Trophoblast cell (in vitro differentiated cells and primary cell): ENCODE measurements around the gene SDCCAG8.

Experiments used
- DNase-seq, 2 donors: peaks; one replicate each; pipeline ENCODE4 v3.0.0-alpha.2; 2016
- H2AFZ ChIP-seq: 2 replicates; pipeline ENCODE4 v1.6.1; 2013; ENCODE audit warnings: low read length, moderate library complexity, mild to moderate bottlenecking; ENCODE audit not compliant: insufficient read depth, poor library complexity
- H2AK5ac ChIP-seq: 2 replicates; pipeline ENCODE4 v1.6.1; 2013; ENCODE audit warnings: mild to moderate bottlenecking, low read length
- H2BK120ac ChIP-seq: 2 replicates; pipeline ENCODE4 v1.6.1; 2013; ENCODE audit warnings: low read length, mild to moderate bottlenecking, moderate library complexity; ENCODE audit not compliant: insufficient read depth, poor library complexity
- H2BK12ac ChIP-seq: 2 replicates; pipeline ENCODE4 v1.6.1; 2013; ENCODE audit warnings: mild to moderate bottlenecking, low read length, moderate library complexity
- H2BK5ac ChIP-seq: 2 replicates; pipeline ENCODE4 v1.6.1; 2013; ENCODE audit warnings: low read length, low read depth, moderate library complexity, mild to moderate bottlenecking; ENCODE audit not compliant: poor library complexity
- H3K14ac ChIP-seq: 2 replicates; pipeline ENCODE4 v1.6.1; 2013; ENCODE audit warnings: mild to moderate bottlenecking, low read length
- H3K18ac ChIP-seq: 2 replicates; pipeline ENCODE4 v1.6.1; 2013; ENCODE audit warnings: mild to moderate bottlenecking, low read length
- H3K23ac ChIP-seq: 2 replicates; pipeline ENCODE4 v1.6.1; 2013; ENCODE audit warnings: low read length
- H3K27ac ChIP-seq: 2 replicates; pipeline ENCODE4 v1.5.1; 2013; ENCODE audit warnings: low read depth, mild to moderate bottlenecking, inconsistent platforms, low read length, moderate library complexity
- H3K27me3 ChIP-seq: 2 replicates; pipeline ENCODE4 v1.6.1; 2013; ENCODE audit warnings: inconsistent platforms, mild to moderate bottlenecking, low read length, moderate library complexity; ENCODE audit not compliant: insufficient read depth
- H3K36me3 ChIP-seq, 2 experiments: 1 replicate in 1 of 2; 2 replicates in 1 of 2; pipeline ENCODE4 v1.6.1; 2013; ENCODE audit warnings: low read length in 2 of 2, mild to moderate bottlenecking in 2 of 2, moderate library complexity in 1 of 2; ENCODE audit not compliant: insufficient read depth in 2 of 2, control insufficient read depth in 1 of 2
- H3K4ac ChIP-seq: 2 replicates; pipeline ENCODE4 v1.6.1; 2013; ENCODE audit warnings: low read depth, mild to moderate bottlenecking, low read length, moderate library complexity
- H3K4me1 ChIP-seq, 2 experiments: 1 replicate in 1 of 2; 2 replicates in 1 of 2; pipeline ENCODE4 v1.6.1; 2013; ENCODE audit warnings: low read length in 2 of 2, mild to moderate bottlenecking in 2 of 2, moderate library complexity in 1 of 2; ENCODE audit not compliant: insufficient read depth in 2 of 2, control insufficient read depth in 1 of 2
- H3K4me2 ChIP-seq: 2 replicates; pipeline ENCODE4 v1.6.1; 2013; ENCODE audit warnings: inconsistent platforms, mild to moderate bottlenecking, low read length, moderate library complexity
- H3K4me3 ChIP-seq: 2 replicates; pipeline ENCODE4 v1.5.1; 2013; ENCODE audit warnings: mild to moderate bottlenecking, low read depth, low read length, inconsistent platforms
- H3K79me1 ChIP-seq: one replicate; pipeline ENCODE4 v1.6.1; 2013; ENCODE audit warnings: low read length
- H3K79me2 ChIP-seq: 2 replicates; pipeline ENCODE4 v1.6.1; 2013; ENCODE audit warnings: low read length, mild to moderate bottlenecking; ENCODE audit not compliant: control insufficient read depth, insufficient read depth, poor library complexity
- H3K9ac ChIP-seq: 2 replicates; pipeline ENCODE4 v1.6.1; 2013; ENCODE audit warnings: mild to moderate bottlenecking, low read length
- H3K9me3 ChIP-seq: 2 replicates; pipeline ENCODE4 v1.6.1; 2013; ENCODE audit warnings: low read depth, mild to moderate bottlenecking, control low read depth, inconsistent platforms, low read length; ENCODE audit not compliant: insufficient read depth
- H4K12ac ChIP-seq: 2 replicates; pipeline ENCODE4 v1.6.1; 2013; ENCODE audit warnings: low read depth, mild to moderate bottlenecking, low read length, moderate library complexity
- H4K8ac ChIP-seq: 2 replicates; pipeline ENCODE4 v1.6.1; 2013; ENCODE audit warnings: low read depth, mild to moderate bottlenecking, low read length, moderate library complexity
- H4K91ac ChIP-seq: one replicate; pipeline ENCODE4 v1.6.1; 2013; ENCODE audit warnings: low read depth, mild to moderate bottlenecking, low read length, moderate library complexity
- WGBS: extraction: QIAGEN DNeasy Blood & Tissue Kit; methylation state at CpG from one replicate; pipeline ENCODE4 v1.1.7; 2013; ENCODE audit warnings: missing lambda C conversion rate; ENCODE audit not compliant: insufficient read length, insufficient coverage; ENCODE audit errors: extremely low coverage; 5-methylcytosine and 5-hydroxymethylcytosine counted together

SDCCAG8 gene

GRCh38 chr1:243264717-243265116 lies 8.9 kb downstream of the SDCCAG8 start:
- H3K4me3 ChIP-seq, result no peak overlapping the region
- no peak overlapping the region for H3K4ac ChIP-seq
- H3K9me3 ChIP-seq, result no peaks in the 10 kb centered on the region
- no peak overlapping the region for H3K9ac ChIP-seq
- H2BK120ac ChIP-seq, result no peak overlapping the region
- H3K79me1 ChIP-seq, result peaks cover 12% of the 10 kb centered on the region
- H3K79me2 ChIP-seq, result peaks cover 2% of the 10 kb centered on the region
- no peak overlapping the region for H3K18ac ChIP-seq
- WGBS, result no CpG with 5 or more reads among the region's 2 CpGs
- no peak overlapping the region for H4K91ac ChIP-seq
- H3K4me1 ChIP-seq, result peaks cover 3 to 11% of the 10 kb centered on the region in 2 experiments
- no peak overlapping the region for H2BK12ac ChIP-seq
- H3K27ac ChIP-seq, result no peak overlapping the region
- DNase-seq, result peak in 1 of 2 donors; percentile 12
- H3K23ac ChIP-seq, result no peak overlapping the region
- no peak overlapping the region for H2AFZ ChIP-seq
- H2AK5ac ChIP-seq, result no peak overlapping the region
- H3K14ac ChIP-seq, result no peak overlapping the region
- H3K36me3 ChIP-seq, result peaks cover 1 to 2% of the 10 kb centered on the region in 2 experiments
- H4K8ac ChIP-seq, result no peak overlapping the region
- no peak overlapping the region for H4K12ac ChIP-seq
- H3K4me2 ChIP-seq, result no peak overlapping the region
- H2BK5ac ChIP-seq, result no peak overlapping the region
- H3K27me3 ChIP-seq, result no peaks in the 10 kb centered on the region

- H3K4ac ChIP-seq, result no peak overlapping the region
- WGBS, result no CpG with 5 or more reads among the region's 4 CpGs
- peaks cover 3 to 11% of the 10 kb centered on the region in 2 experiments for H3K4me1 ChIP-seq
- no peak overlapping the region for H3K4me2 ChIP-seq
- H3K79me2 ChIP-seq, result peaks cover 2% of the 10 kb centered on the region
- H3K23ac ChIP-seq, result no peak overlapping the region
- no peaks in the 10 kb centered on the region for H3K27me3 ChIP-seq
- H3K36me3 ChIP-seq, result peaks cover 1 to 4% of the 10 kb centered on the region in 2 experiments
- H4K8ac ChIP-seq, result no peak overlapping the region
- H2AK5ac ChIP-seq, result no peak overlapping the region
- peaks cover 2% of the 10 kb centered on the region for H3K9me3 ChIP-seq
- no peak overlapping the region for H4K12ac ChIP-seq
- no peak for DNase-seq
- H3K9ac ChIP-seq, result no peak overlapping the region
- H2BK5ac ChIP-seq, result no peak overlapping the region
- H4K91ac ChIP-seq, result no peak overlapping the region
- no peak overlapping the region for H3K18ac ChIP-seq
- no peak overlapping the region for H2BK120ac ChIP-seq
- no peak overlapping the region for H2BK12ac ChIP-seq
- H3K27ac ChIP-seq, result no peak overlapping the region
- no peak overlapping the region for H2AFZ ChIP-seq
- peaks cover 12% of the 10 kb centered on the region for H3K79me1 ChIP-seq
- no peak overlapping the region for H3K4me3 ChIP-seq
- no peak overlapping the region for H3K14ac ChIP-seq
Observed at GRCh38 chr1:243266231-243266630, 10.4 kb downstream of the SDCCAG8 start.

- Histone ChIP-seq H2BK12ac (no peak overlapping the region), H2BK5ac (no peak overlapping the region), H4K91ac (no peak overlapping the region), H3K4me2 (no peak overlapping the region), H2BK120ac (no peak overlapping the region), H3K18ac (no peak overlapping the region), H3K27me3 (no peaks in the 10 kb centered on the region), H2AK5ac (no peak overlapping the region), H3K79me1 (peaks cover 12% of the 10 kb centered on the region), H3K14ac (no peak overlapping the region), H3K9me3 (peaks cover 2% of the 10 kb centered on the region), H4K12ac (no peak overlapping the region), H2AFZ (no peak overlapping the region), H3K4ac (no peak overlapping the region), H3K23ac (no peak overlapping the region), H3K36me3 (peaks cover 4% of the 10 kb centered on the region in 2 experiments), H3K4me1 (peaks cover 3 to 11% of the 10 kb centered on the region in 2 experiments), H3K9ac (no peak overlapping the region), H3K79me2 (peaks cover 2% of the 10 kb centered on the region), H3K27ac (no peak overlapping the region), H4K8ac (no peak overlapping the region), H3K4me3 (no peak overlapping the region)
- DNase-seq, result peak; percentile 25 to 63
- WGBS, result no CpG with 5 or more reads among the region's 10 CpGs
Observed at GRCh38 chr1:243267471-243267880, 11.6 kb downstream of the SDCCAG8 start.

GRCh38 chr1:243267914-243268653 lies 12.2 kb downstream of the SDCCAG8 start:
- no peak overlapping the region for H3K4me3 ChIP-seq
- WGBS, result 100% methylated on average over 1 of the region's 12 CpGs
- peak; percentile 20 to 86 for DNase-seq
- H3K27me3 ChIP-seq, result no peaks in the 10 kb centered on the region
- no peak overlapping the region for H3K27ac ChIP-seq
- H3K4me2 ChIP-seq, result no peak overlapping the region
- H2BK12ac ChIP-seq, result no peak overlapping the region
- peaks cover 2 to 3% of the 10 kb centered on the region in 2 experiments for H3K36me3 ChIP-seq
- H3K23ac ChIP-seq, result no peak overlapping the region
- no peak overlapping the region for H2BK5ac ChIP-seq
- H4K12ac ChIP-seq, result no peak overlapping the region
- peaks cover 2% of the 10 kb centered on the region for H3K79me2 ChIP-seq
- H4K91ac ChIP-seq, result no peak overlapping the region
- no peak overlapping the region for H3K4ac ChIP-seq
- no peak overlapping the region for H3K9ac ChIP-seq
- H3K18ac ChIP-seq, result no peak overlapping the region
- H2AFZ ChIP-seq, result no peak overlapping the region
- peaks cover 3 to 8% of the 10 kb centered on the region in 2 experiments for H3K4me1 ChIP-seq
- H4K8ac ChIP-seq, result no peak overlapping the region
- H3K9me3 ChIP-seq, result peaks cover 2% of the 10 kb centered on the region
- H2BK120ac ChIP-seq, result no peak overlapping the region
- H2AK5ac ChIP-seq, result no peak overlapping the region
- H3K79me1 ChIP-seq, result peaks cover 11% of the 10 kb centered on the region
- H3K14ac ChIP-seq, result no peak overlapping the region
